Activated naive CD4-positive, alpha-beta T cell treated with anti-CD3 and anti-CD28 coated beads, Interleukin-2, amount 10 ng/mL, durations not matched to agents 7 days and 5 days (primary cell): Measurements from ENCODE around the gene UGT1A7.

ENCODE experiments used
- CTCF ChIA-PET: fragments of 350-600 bp; sonication (Branson Sonifier 250); formaldehyde crosslinking; loops from one replicate; lab custom pipeline; 2021; ENCODE audit warnings: antibody characterized with exemption; lab: Charles Lee
- DNase-seq: peaks from one replicate; pipeline ENCODE4 v3.0.0-alpha.2; 2020
- H3K27ac Mint-ChIP-seq: one replicate; pipeline ENCODE4 v1.8.0; 2021; ENCODE audit warnings: mild to moderate bottlenecking, moderate library complexity, mixed read lengths
- H3K27me3 Mint-ChIP-seq: one replicate; pipeline ENCODE4 v1.8.0; 2021; ENCODE audit warnings: mild to moderate bottlenecking, mixed read lengths
- H3K36me3 Mint-ChIP-seq: one replicate; pipeline ENCODE4 v1.8.0; 2021; ENCODE audit warnings: mixed read lengths
- H3K4me1 Mint-ChIP-seq: one replicate; pipeline ENCODE4 v1.8.0; 2021; ENCODE audit warnings: mixed read lengths
- H3K4me3 Mint-ChIP-seq: one replicate; pipeline ENCODE4 v1.8.0; 2021; ENCODE audit warnings: mild to moderate bottlenecking, moderate library complexity, mixed read lengths
- H3K9me3 Mint-ChIP-seq: one replicate; pipeline ENCODE4 v1.8.0; 2021; ENCODE audit warnings: mixed read lengths

Gene UGT1A7

DNA sequence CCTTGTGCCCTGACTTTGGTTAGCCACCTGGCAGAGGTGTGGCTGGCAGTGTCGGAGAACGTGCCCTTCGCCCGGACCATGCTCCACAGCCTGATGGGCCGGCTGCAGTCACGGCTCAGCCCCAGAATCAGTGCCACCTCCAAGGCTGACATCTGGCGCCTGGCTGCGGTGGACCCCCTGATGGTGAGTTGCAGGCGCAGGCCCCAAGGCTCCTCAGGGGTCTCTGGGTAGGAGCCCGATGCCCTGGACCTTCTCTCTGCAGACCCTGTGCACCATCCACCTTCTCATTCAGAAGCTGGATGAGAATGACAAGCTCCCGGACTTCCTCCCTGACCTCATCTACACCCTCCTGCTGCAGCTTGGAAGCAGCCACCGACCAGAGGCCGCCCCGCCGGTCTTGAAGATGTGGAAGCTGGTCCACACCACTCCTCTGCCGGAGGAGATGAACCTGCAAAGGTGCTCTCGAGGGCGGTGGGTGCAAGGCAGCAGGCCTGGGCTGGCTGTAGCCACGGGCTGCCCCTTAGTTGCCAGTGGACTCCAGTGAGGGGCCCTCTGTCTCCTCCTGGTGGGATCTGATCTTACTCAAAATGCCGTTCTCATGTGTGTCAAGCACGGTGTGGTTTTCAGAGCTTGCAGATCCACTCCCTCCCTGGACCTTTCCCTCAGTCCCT lies 140.5 kb downstream of the UGT1A7 start:
- Mint-ChIP-seq H3K9me3 (no peaks in the 10 kb centered on the region), H3K27ac (no peak overlapping the region), H3K36me3 (no peaks in the 10 kb centered on the region), H3K27me3 (peaks cover 17% of the 10 kb centered on the region), H3K4me1 (no peaks in the 10 kb centered on the region), H3K4me3 (no peak overlapping the region)
- CTCF ChIA-PET: no interaction called here
- DNase-seq: peak; percentile 17
